ENCODE data around the gene RPS6KL1.

The RPS6KL1 gene

DNA sequence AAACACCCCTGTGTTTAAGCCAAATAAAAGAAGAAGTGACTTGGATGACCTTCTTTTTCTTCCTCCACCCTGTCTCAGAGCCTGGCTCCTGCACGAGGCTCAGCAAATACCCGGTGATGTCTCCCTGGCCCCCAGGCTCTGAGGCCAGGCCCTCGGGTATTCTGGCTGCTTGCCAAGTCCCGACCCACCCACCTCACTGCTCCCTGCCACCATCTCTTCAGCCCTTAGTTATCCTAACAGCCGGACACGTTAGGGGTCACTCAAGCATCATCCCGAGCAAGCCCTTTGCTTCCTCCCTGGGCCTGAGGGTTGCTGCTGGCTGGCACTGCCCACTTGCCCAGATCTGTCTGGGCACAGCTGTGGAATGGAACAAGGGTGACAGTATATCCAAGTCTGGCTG lies 7.2 kb downstream of the RPS6KL1 start:
- TF ChIP-seq, protein P1, sequence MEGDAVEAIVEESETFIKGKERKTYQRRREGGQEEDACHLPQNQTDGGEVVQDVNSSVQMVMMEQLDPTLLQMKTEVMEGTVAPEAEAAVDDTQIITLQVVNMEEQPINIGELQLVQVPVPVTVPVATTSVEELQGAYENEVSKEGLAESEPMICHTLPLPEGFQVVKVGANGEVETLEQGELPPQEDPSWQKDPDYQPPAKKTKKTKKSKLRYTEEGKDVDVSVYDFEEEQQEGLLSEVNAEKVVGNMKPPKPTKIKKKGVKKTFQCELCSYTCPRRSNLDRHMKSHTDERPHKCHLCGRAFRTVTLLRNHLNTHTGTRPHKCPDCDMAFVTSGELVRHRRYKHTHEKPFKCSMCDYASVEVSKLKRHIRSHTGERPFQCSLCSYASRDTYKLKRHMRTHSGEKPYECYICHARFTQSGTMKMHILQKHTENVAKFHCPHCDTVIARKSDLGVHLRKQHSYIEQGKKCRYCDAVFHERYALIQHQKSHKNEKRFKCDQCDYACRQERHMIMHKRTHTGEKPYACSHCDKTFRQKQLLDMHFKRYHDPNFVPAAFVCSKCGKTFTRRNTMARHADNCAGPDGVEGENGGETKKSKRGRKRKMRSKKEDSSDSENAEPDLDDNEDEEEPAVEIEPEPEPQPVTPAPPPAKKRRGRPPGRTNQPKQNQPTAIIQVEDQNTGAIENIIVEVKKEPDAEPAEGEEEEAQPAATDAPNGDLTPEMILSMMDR (IDR thresholded peaks at IDR 0.05; ENCODE audit: low read depth, low read length): no peak

DNA sequence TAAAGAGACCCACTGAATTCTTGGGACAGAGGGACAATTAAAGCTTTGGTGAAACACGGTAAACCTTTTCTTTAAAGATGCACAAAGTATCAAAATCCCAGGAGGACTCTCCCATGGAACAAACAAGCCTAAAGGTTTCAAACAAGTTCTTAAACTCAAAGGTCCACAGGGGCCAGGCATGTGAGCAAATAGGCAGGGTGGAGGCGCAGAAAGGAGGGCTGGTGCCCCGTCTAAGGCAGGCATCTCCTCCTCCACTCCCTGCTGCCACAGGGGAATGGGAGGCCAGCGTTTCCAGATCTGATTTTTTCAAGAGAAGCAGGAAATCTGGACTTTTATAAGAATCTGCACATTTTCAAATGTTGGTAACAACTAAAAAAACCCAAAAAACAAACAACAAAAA lies 7.6 kb downstream of the RPS6KL1 start:
- no peak overlapping the region for H3K4me3 ChIP-seq (ENCODE audit: low read depth, low read length)
- TF ChIP-seq, protein P1 (IDR thresholded peaks at IDR 0.05; ENCODE audit: low read depth, low read length): no peak

More for the DNA sequence above, 7.2 kb downstream of the RPS6KL1 start:
- H3K4me3 ChIP-seq (ENCODE audit: low read depth, low read length): no peak overlapping the region

DNA sequence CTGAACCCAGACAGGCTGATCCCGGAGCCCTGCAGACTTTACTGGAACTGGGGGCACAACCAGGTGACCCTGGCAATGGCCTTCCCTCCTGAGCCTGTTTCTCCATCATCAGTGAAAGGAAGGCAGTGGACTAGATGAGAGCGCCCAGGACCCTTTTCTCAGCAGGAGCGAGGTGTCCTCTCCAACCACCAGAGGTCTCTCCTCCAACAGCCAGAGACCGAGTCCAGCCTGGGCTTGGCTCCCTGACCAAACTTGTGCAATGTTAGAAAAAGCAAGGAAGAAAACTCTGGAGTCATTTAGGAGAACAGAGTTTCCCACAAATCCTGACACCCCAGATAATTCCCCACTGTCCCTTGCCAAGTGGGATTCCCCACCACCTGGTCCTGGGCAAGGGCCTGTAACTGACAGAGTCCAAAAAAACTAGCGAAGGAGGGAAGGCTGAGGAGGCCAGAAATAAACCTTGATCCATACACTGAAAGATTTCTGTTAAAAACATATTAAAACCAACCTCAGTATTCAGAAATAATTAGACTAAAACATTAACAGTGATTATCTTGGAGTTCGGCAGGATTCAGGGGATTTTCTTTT lies 9.0 kb downstream of the RPS6KL1 start:
- no peak overlapping the region for H3K4me3 ChIP-seq (ENCODE audit: low read depth, low read length)
- TF ChIP-seq, protein P1 (IDR thresholded peaks at IDR 0.05; ENCODE audit: low read depth, low read length): peak; percentile 75

DNA sequence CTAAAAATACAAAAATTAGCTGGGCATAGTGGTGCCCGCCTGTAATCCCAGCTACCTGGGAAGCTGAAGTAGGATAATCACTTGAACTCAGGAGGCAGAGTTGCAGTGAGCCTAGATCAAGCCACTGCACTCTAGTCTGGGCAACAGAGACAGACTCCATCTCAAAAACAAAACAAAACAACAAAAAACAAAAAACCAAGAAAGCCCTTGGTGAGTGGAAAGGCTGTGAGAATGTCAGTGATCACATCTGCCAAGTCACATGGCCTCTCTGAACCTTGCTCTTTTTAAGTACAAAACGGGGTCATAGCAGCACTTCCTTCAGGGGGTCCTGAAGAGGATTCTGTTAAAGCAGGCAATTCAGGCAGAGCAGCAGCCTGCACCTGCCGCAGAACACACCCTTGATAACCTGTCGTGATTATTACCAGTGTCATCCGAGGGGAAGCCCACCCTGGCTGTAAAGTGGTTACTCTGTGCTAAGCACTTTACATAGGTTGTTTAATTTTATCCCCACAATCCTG lies 9.6 kb downstream of the RPS6KL1 start:
- TF ChIP-seq, protein P1 (IDR thresholded peaks at IDR 0.05; ENCODE audit: low read depth, low read length): no peak
- H3K4me3 ChIP-seq (ENCODE audit: low read depth, low read length): no peak overlapping the region

- TF ChIP-seq, protein P1 (IDR thresholded peaks at IDR 0.05; ENCODE audit: low read depth, low read length): no peak
- H3K4me3 ChIP-seq (ENCODE audit: low read depth, low read length): no peak overlapping the region
Measured at GRCh38 chr14:74912801-74913200, 10.3 kb downstream of the RPS6KL1 start.

GRCh38 chr14:74912111-74912510 lies 10.9 kb downstream of the RPS6KL1 start:
- TF ChIP-seq, protein P1 (IDR thresholded peaks at IDR 0.05; ENCODE audit: low read depth, low read length): no peak

DNA sequence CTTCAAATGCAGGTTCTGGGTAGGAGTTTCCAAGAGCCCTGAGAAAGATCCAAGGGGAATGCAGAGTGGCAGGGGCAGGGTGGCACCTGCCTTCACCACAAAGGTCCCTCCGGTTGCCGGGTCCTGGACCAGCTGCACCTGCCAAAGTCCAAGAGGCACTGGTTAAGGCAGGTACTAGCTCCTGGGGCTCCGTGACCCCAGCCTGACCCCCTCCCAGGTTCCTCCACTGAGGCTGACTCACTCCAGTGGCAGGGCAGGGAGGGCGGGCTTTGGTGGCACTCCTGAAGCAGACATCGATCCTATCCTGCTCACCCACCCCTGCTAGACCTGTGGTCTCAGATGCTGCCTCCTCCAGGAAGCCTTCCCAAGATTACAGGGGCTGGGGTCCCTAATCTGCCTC lies 11.4 kb downstream of the RPS6KL1 start:
- TF ChIP-seq, protein P1 (IDR thresholded peaks at IDR 0.05; ENCODE audit: low read depth, low read length): no peak
- H3K4me3 ChIP-seq (ENCODE audit: low read depth, low read length): no peak overlapping the region

More at GRCh38 chr14:74912111-74912510, 10.9 kb downstream of the RPS6KL1 start:
- H3K4me3 ChIP-seq (ENCODE audit: low read depth, low read length): no peak overlapping the region
